GM12864 (cell line): Measurements from ENCODE around the gene CSTPP1.
A peak's percentile ranks its signal among the peaks of the same experiment; 100 is the strongest.

ENCODE experiments used
- DNase-seq: peaks from one replicate; pipeline ENCODE4 v3.0.0-alpha.2; 2011; ENCODE audit warnings: low read depth
- H3K4me3 ChIP-seq: 2 replicates; pipeline ENCODE4 v1.5.1; 2011; ENCODE audit warnings: mild to moderate bottlenecking, low read depth, low read length, control low read depth
- CTCF ChIP-seq: IDR thresholded peaks from 2 replicates; pipeline ENCODE4 v1.5.1; 2011; ENCODE audit warnings: low read depth, mild to moderate bottlenecking, moderate library complexity, low read length, control low read depth, inconsistent platforms; ENCODE audit errors: missing control alignments

Gene CSTPP1

DNA sequence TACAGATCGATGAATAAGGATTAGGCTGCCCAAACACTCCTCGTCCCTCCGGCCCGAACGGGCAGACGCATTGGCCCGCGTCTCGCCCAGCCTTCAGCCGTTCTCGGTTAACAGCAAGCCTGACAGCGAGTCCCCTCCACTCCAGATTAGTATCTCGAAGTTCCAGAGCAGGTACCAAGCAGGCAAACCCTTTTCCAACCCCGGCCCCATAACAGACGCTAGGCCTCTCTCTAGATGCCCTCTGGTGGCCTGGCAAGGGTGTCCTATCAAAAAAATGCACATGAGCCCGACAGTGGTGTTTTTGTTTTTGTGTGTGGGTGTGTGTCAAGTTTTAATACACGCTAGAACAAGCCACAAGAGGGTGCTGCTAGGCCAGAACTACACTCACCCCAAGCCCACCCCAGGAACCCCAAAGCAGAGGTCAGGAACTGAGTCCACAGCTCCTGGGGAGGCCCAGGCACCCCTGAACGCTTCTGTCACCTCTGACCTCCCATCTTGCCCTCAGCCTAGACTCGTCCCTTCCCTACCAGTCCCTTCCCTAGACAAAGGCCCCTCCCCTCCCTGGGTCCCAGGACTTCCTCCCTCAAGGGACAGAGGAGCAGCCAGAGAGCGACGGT is 240.8 kb downstream of the CSTPP1 start:
- peak overlapping the region; percentile 94 for H3K4me3 ChIP-seq
- TF ChIP-seq CTCF = peak; percentile 73
- peak; percentile 78 for DNase-seq

- TF ChIP-seq CTCF = no peak
- DNase-seq = no peak
- peak overlapping the region; percentile 94; the same call in 1 of the 2 replicates for H3K4me3 ChIP-seq
Observed at GRCh38 chr11:47177846-47178245, 241.3 kb downstream of the CSTPP1 start.

- TF ChIP-seq CTCF = no peak
- no peak overlapping the region for H3K4me3 ChIP-seq
- no peak for DNase-seq
Observed at GRCh38 chr11:47178316-47178715, 241.8 kb downstream of the CSTPP1 start.

GRCh38 chr11:47178737-47179654 is 242.4 kb downstream of the CSTPP1 start:
- no peak for TF ChIP-seq CTCF
- H3K4me3 ChIP-seq = no peak overlapping the region
- no peak for DNase-seq

GRCh38 chr11:47179655-47179991 is 243.1 kb downstream of the CSTPP1 start:
- H3K4me3 ChIP-seq = no peak overlapping the region
- TF ChIP-seq CTCF = peak; percentile 89
- DNase-seq = no peak

- TF ChIP-seq CTCF = no peak
- H3K4me3 ChIP-seq = no peak overlapping the region
- no peak for DNase-seq
Observed at GRCh38 chr11:47180006-47180787, 243.6 kb downstream of the CSTPP1 start.
